GM18867 (cell line): ENCODE measurements around the gene GAS2L2.

Experiments
- ATAC-seq: cut with Tn5 transposase; IDR thresholded peaks from one replicate; pipeline ENCODE4 v1.9.1; 2021; ENCODE audit warnings: mild to moderate bottlenecking, moderate library complexity; ENCODE audit not compliant: unreplicated experiment

The GAS2L2 gene

GRCh38 chr17:35701491-35701890 lies 51.5 kb downstream of the GAS2L2 start:
- no peak for ATAC-seq

GRCh38 chr17:35700150-35700549 lies 52.9 kb downstream of the GAS2L2 start:
- no peak for ATAC-seq

DNA sequence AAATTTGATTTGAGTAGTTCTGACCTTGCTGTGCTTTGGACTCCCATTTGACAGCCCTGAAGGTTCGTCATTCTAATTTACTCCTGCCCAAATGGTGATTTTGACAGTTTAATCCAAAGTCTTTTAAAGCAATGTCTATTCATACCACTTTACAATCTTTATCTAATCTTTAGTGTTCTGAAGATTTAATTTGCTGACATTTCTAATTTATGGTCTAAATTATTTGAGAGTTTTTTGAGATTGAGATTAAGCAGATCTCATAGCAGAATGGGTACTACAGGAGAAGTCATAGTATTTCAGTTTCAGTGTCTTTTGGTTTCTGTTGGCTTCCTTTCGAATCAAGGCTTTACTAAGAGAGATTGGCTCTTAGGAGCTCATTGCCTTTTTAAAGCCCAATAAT lies 54.2 kb downstream of the GAS2L2 start:
- ATAC-seq, result no peak

- ATAC-seq, result no peak
Measured at GRCh38 chr17:35695613-35696012, 57.4 kb downstream of the GAS2L2 start.

DNA sequence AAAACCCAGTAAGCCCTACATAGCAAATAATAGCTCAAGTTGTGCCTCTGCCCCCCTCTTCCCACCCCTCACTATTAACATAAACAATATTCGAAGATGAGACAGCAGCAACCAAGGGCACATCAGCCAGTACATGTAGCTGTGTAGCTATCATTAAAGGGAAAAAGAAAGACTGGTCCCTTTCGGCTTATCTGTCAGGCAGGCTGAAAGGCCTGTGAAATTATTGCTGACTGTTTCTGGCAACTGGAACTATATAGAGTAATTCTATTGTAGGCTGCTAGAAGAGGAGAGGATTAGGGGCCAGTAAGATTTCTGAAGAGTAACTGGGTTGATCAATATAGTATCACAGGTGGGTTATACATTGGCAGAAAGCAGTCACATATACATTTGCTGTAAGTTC lies 58.1 kb downstream of the GAS2L2 start:
- no peak for ATAC-seq
